ENCODE results near the gene RASL10A.

The RASL10A gene

GRCh38 chr22:29266564-29267461 is 48.7 kb downstream of the RASL10A start:
- DNase-seq, result no peak

DNA sequence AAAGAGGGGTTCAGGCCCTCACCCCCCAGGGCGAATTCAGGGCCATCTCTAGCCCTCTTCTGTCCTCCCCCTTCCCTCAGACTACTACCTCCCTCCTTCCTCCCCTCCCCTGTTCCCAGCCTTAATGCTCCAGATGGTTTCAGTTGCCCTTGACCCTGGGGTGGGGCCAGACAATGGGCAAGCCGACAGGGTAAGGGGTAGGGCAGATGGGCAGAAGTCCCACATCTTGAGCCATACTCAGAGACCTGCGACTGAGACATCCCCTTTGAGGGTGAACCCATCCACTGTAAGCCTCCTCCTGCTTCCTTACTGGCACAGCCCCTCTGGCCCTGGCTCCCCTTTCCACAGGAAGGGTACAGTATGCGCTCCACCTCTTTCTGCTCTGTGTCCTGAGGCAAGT is 49.6 kb downstream of the RASL10A start:
- DNase-seq, result no peak

DNA sequence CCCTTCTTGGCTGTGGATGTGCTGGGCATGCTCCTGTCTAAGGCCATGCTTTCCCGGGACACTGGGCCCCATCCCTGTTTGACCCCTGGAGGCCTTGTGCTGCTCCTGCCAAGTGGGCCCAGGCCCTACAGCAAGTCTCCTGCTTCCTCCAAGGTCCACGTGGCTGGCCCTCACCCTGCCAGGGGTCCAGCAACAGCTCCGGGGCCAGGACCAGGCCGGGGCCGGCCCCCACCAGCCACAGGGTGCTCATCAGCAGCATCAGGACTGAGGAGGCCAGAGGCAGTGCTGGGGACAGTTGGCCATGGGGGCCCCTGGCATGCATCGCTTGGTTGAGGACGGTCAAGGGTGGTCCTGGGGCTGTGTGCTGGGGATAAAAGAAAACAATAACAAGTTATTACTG is 50.2 kb downstream of the RASL10A start:
- no peak for DNase-seq

GRCh38 chr22:29263791-29264276 is 51.7 kb downstream of the RASL10A start:
- DNase-seq, result no peak
